Heart left ventricle (tissue), 13 donors: ENCODE measurements around the gene COQ8A.

Source experiments
- CTCF ChIP-seq, 12 donors: fragments of 200-600 bp; sonication (generic) in 4 of 12; IDR thresholded peaks; one replicate each; pipeline versions ENCODE4 v1.5.0 to v1.8.0; 2018 to 2022; ENCODE audit warnings: antibody characterized with exemption in 12 of 12, mild to moderate bottlenecking in 5 of 12
- POLR2A ChIP-seq, 2 donors: fragments of 450-650 bp; IDR thresholded peaks; one replicate each; pipeline ENCODE4 v1.6.1; 2017; ENCODE audit warnings: antibody characterized with exemption in 2 of 2, mild to moderate bottlenecking in 2 of 2, moderate library complexity in 2 of 2
- donor health status: ischemic (EF 13 %, LVEDD 7.1; RV severe dilation, severe dysfunction).
- donor health status: DM: no; HTN: yes; CAD: no.
- donor health status: DM: no; HTN: no; CAD: no.
- donor health status: ischemic (EF 25% LVEDD 6.9; RV normal size, moderate dysfunction).
- donor health status: ischemic (EF 25% LVEDD 5.7; RV mildly dilated, moderate dysfunction).
- donor health status: ischemic (EF 35%, LVEDD 5.7; RV mildly dilated, moderate dysfunction).
- donor health status: nonischemic (EF 11% LVEDD 7.7; RV severe dilation, severe dysfunction).
- donor health status: DM: yes; HTN: yes; CAD: no.
- donor health status: PGD.
- donor health status: ischemic (EF 29% LVEDD 5.4; RV normal size, mild dysfunction).
- donor health status: nonischemic (EF 23%, LVEDD 6.1; RV moderate dilation, normal function).

GRCh38 chr1:226981838-226982237, 41.7 kb downstream of the COQ8A start:
- TF ChIP-seq POLR2A (IDR thresholded peaks at IDR 0.05) = no peak
- no peak for TF ChIP-seq CTCF (IDR thresholded peaks at IDR 0.05)
